K562 (cell line): Measurements from ENCODE around the gene GPATCH4. TPM values are rescaled to one million over a fixed set of nuclear protein-coding genes. Genes with fewer than 3 reads are reported as not detected.

Source experiments
- ATF4 ChIP-seq: fragments of 450-650 bp; formaldehyde crosslinking; IDR thresholded peaks from 2 replicates; pipeline ENCODE4 v1.4.0; 2022; ENCODE audit warnings: mild to moderate bottlenecking, moderate library complexity
- BCOR ChIP-seq: fragments of 450-650 bp; IDR thresholded peaks from 2 replicates; pipeline ENCODE4 v1.6.1; 2016
- ELF2 ChIP-seq: fragments of 250-450 bp; sonication (Bioruptor Pico); IDR thresholded peaks from 2 replicates; pipeline ENCODE4 v1.5.0; 2021; ENCODE audit warnings: mild to moderate bottlenecking
- EP300 ChIP-seq: IDR thresholded peaks from 2 replicates; pipeline ENCODE4 v1.6.1; 2012; ENCODE audit warnings: low read length, improper control_type of control experiment
- EZH2 ChIP-seq: IDR thresholded peaks from 2 replicates; pipeline ENCODE4 v1.6.1; 2012; ENCODE audit warnings: low read depth, mild to moderate bottlenecking, inconsistent platforms, low read length, borderline replicate concordance
- FOXA1 ChIP-seq: fragments of 450-650 bp; IDR thresholded peaks from 2 replicates; pipeline ENCODE4 v1.6.1; 2016; ENCODE audit warnings: mild to moderate bottlenecking, borderline replicate concordance
- FUS ChIP-seq: fragments of 200-400 bp; formaldehyde crosslinking; optimal IDR thresholded peaks from 2 replicates; pipeline ENCODE3; 2017; ENCODE audit warnings: low read depth, low read length
- GABPB2 ChIP-seq: fragments of 250-450 bp; sonication (Bioruptor Pico); conservative IDR thresholded peaks from 2 replicates; pipeline ENCODE4 v1.5.1; 2021; ENCODE audit warnings: mild to moderate bottlenecking
- GTF3C2 ChIP-seq: IDR thresholded peaks from 3 replicates; pipeline ENCODE4 v1.6.1; 2011; ENCODE audit warnings: borderline replicate concordance, mild to moderate bottlenecking, moderate library complexity; ENCODE audit not compliant: insufficient read length; ENCODE audit errors: extremely low read depth
- JUNB ChIP-seq: fragments of 450-650 bp; formaldehyde crosslinking; conservative IDR thresholded peaks from 2 replicates; pipeline ENCODE4 v1.4.0; 2020; ENCODE audit warnings: mild to moderate bottlenecking
- L3MBTL2 ChIP-seq: fragments of 450-650 bp; IDR thresholded peaks from 2 replicates; pipeline ENCODE4 v1.6.1; 2016; ENCODE audit warnings: mild to moderate bottlenecking, moderate library complexity
- MAFF ChIP-seq: IDR thresholded peaks from 2 replicates; pipeline ENCODE4 v1.6.1; 2012; ENCODE audit warnings: low read length, improper control_type of control experiment
- MBD2 ChIP-seq: sonication (generic); IDR thresholded peaks from 2 replicates; pipeline ENCODE4 v1.6.1; 2016; ENCODE audit warnings: low read depth, borderline replicate concordance
- SNAPC5 ChIP-seq: fragments of 250-450 bp; sonication (Bioruptor Pico); IDR thresholded peaks from 2 replicates; pipeline ENCODE4 v1.8.0; 2021; ENCODE audit warnings: moderate library complexity, mild to moderate bottlenecking, inconsistent platforms
- TBP ChIP-seq: optimal IDR thresholded peaks from 2 replicates; pipeline ENCODE3; 2011; ENCODE audit warnings: low read depth, low read length, improper control_type of control experiment
- TCF7 ChIP-seq: sonication (generic); IDR thresholded peaks from 2 replicates; pipeline ENCODE4 v1.6.1; 2016; ENCODE audit warnings: antibody characterized with exemption, borderline replicate concordance
- TFAM ChIP-seq: fragments of 250-450 bp; sonication (Bioruptor Pico); conservative IDR thresholded peaks from 2 replicates; pipeline ENCODE4 v1.5.0; 2021; ENCODE audit warnings: mild to moderate bottlenecking, moderate library complexity
- TRIM24 ChIP-seq, 2 experiments: fragments of 450-650 bp; IDR thresholded peaks; 2 replicates each; pipeline ENCODE4 v1.6.1; 2016
- ZFX ChIP-seq: sonication (generic); formaldehyde crosslinking; IDR thresholded peaks from 2 replicates; pipeline ENCODE4 v1.8.0; 2022; ENCODE audit warnings: mild to moderate bottlenecking, missing genetic modification reagents, moderate library complexity
- ZNF134 ChIP-seq: fragments of 250-450 bp; sonication (Bioruptor Pico); conservative IDR thresholded peaks from 2 replicates; pipeline ENCODE4 v1.4.0; 2020
- ZNF224 ChIP-seq: sonication (generic); formaldehyde crosslinking; IDR thresholded peaks from 2 replicates; pipeline ENCODE4 v1.8.0; 2022; ENCODE audit warnings: mild to moderate bottlenecking, missing genetic modification reagents
- ZNF609 ChIP-seq: sonication (generic); formaldehyde crosslinking; IDR thresholded peaks from 2 replicates; pipeline ENCODE4 v1.8.1; 2023; ENCODE audit warnings: missing genetic modification reagents, mild to moderate bottlenecking, borderline replicate concordance
- polyA plus RNA-seq, 8 experiments: library from polyadenylated mRNA; depleted of rRNA in 4 of 8; stranded (reverse) in 5 of 8; unstranded in 3 of 8; fragments of >200 nt; fragmentation: Nextera tagmentation in 2 of 8; fragmentation: Illumina TruSeq in 1 of 8; extraction: Ambion mirVana in 2 of 8; extraction: Trizol in 1 of 8; gene quantifications; 2 replicates each; pipeline versions ENCODE4 v1.2.1 to v1.2.3, GENCODE V29; 2011 to 2014; ENCODE audit warnings: inconsistent platforms in 1 of 8, missing spikeins in 1 of 8
- total RNA-seq, 7 experiments: library from RNA; depleted of rRNA in 6 of 7; stranded (reverse); fragments of >200 nt in 6 of 7; fragmentation: Illumina TruSeq in 2 of 7; extraction: Trizol in 2 of 7; gene quantifications; 2 replicates each; pipeline versions ENCODE4 v1.2.1 to v1.2.3, GENCODE V29; 2011 to 2021; ENCODE audit warnings: low replicate concordance in 1 of 7

GPATCH4 gene
- total and polyA plus RNA-seq, 9 of the 15 experiments (the other 6 are each of a cell fraction or from before 2014, with no cell fraction given) = 43.7 to 105 (median 76.5) TPM

- no peak for TF ChIP-seq JUNB
- TF ChIP-seq BCOR = 0 out of 2 replicates have a peak, but pooled peaks have one; percentile 6
- no peak for TF ChIP-seq GABPB2 (CRISPR knock-in tag)
- no peak for TF ChIP-seq TRIM24 (IDR thresholded peaks at IDR 0.05)
- TF ChIP-seq ZNF224 = no peak
- no peak for TF ChIP-seq SNAPC5 (CRISPR knock-in tag)
- no peak for TF ChIP-seq FUS
- no peak for TF ChIP-seq EZH2
- TF ChIP-seq EP300 = peak; percentile 49; the same call in 1 of the 2 replicates
- TF ChIP-seq TBP = peak; percentile 93
- no peak for TF ChIP-seq ATF4 (CRISPR knock-in tag)
- no peak for TF ChIP-seq MAFF
- no peak for TF ChIP-seq TFAM (CRISPR knock-in tag)
- TF ChIP-seq L3MBTL2 = peak; percentile 74; the same call in 1 of the 2 replicates
- TF ChIP-seq ZNF134 (CRISPR knock-in tag) = no peak
- no peak for TF ChIP-seq ZNF609 (CRISPR knock-in tag)
- no peak for TF ChIP-seq GTF3C2
- no peak for TF ChIP-seq FOXA1
- TF ChIP-seq TCF7 = no peak
- 0 out of 2 replicates have a peak, but pooled peaks have one; percentile 27 for TF ChIP-seq ZFX
- TF ChIP-seq MBD2 = peak; percentile 52
- peak; percentile 96 for TF ChIP-seq ELF2 (CRISPR knock-in tag)
Measured at GRCh38 chr1:156601122-156601830, at the start of gene GPATCH4 (continued).
